DMS153 (cell line): ENCODE measurements around the gene STX1B.
A peak's percentile ranks its signal among the peaks of the same experiment; 100 is the strongest.
"Not testable (repeated sequence)": the region's sequence is repeated elsewhere in the genome, so short reads cannot be mapped to it uniquely, and the experiment has no call there.

Experiments
- DNase-seq: peaks from one replicate; lab custom pipeline; 2025; lab: John Stamatoyannopoulos, UW

Gene STX1B

GRCh38 chr16:31013292-31013691 is 2.9 kb upstream of the STX1B start:
- DNase-seq = not testable (repeated sequence)

- not testable (repeated sequence) for DNase-seq
Observed at GRCh38 chr16:31011815-31012214, 1.4 kb upstream of the STX1B start.

- DNase-seq = no peak
Observed at GRCh38 chr16:31009894-31010584, 399 bp downstream of the STX1B start.

GRCh38 chr16:31009120-31009519 is 1.3 kb downstream of the STX1B start:
- DNase-seq = no peak

GRCh38 chr16:31008551-31008950 is 1.9 kb downstream of the STX1B start:
- no peak for DNase-seq

GRCh38 chr16:31008149-31008548 is 2.3 kb downstream of the STX1B start:
- no peak for DNase-seq

- no peak for DNase-seq
Observed at GRCh38 chr16:31007684-31008083, 2.8 kb downstream of the STX1B start.

GRCh38 chr16:31006589-31006988 is 3.8 kb downstream of the STX1B start:
- no peak for DNase-seq

- DNase-seq = no peak
Observed at GRCh38 chr16:31006086-31006385, 4.4 kb downstream of the STX1B start.

GRCh38 chr16:31005350-31006085 is 4.9 kb downstream of the STX1B start:
- DNase-seq = no peak

- DNase-seq = no peak
Observed at GRCh38 chr16:31004658-31005057, 5.8 kb downstream of the STX1B start.

GRCh38 chr16:31003744-31004143 is 6.7 kb downstream of the STX1B start:
- DNase-seq = no peak

- no peak for DNase-seq
Observed at GRCh38 chr16:31002862-31003341, 7.5 kb downstream of the STX1B start.

GRCh38 chr16:31002250-31002700 is 8.2 kb downstream of the STX1B start:
- no peak for DNase-seq

- DNase-seq = no peak
Observed at GRCh38 chr16:31001507-31002249, 8.8 kb downstream of the STX1B start.

GRCh38 chr16:31000671-31001382 is 9.6 kb downstream of the STX1B start:
- no peak for DNase-seq

GRCh38 chr16:30998852-30999761 is 11.3 kb downstream of the STX1B start:
- no peak for DNase-seq

- no peak for DNase-seq
Observed at GRCh38 chr16:30997725-30998711, 12.4 kb downstream of the STX1B start.

- DNase-seq = peak; percentile 26
Observed at GRCh38 chr16:30996985-30997724, 13.3 kb downstream of the STX1B start.
